Endodermal cell (in vitro differentiated cells): ENCODE results near the gene EEF1A1. TPM values are rescaled to one million over a fixed set of nuclear protein-coding genes. Genes with fewer than 3 reads are reported as not detected.

Experiments used
- DNase-seq: peaks from one replicate; pipeline ENCODE4 v3.0.0-alpha.2; 2017
- H3K27ac ChIP-seq: 2 replicates; pipeline ENCODE4 v1.5.1; 2013; ENCODE audit warnings: mild to moderate bottlenecking, low read depth, low read length, moderate library complexity
- H3K27me3 ChIP-seq: 2 replicates; pipeline ENCODE4 v1.6.1; 2013; ENCODE audit warnings: mild to moderate bottlenecking, low read length, moderate library complexity; ENCODE audit not compliant: insufficient read depth, control insufficient read depth, poor library complexity, severe bottlenecking
- H3K36me3 ChIP-seq: 2 replicates; pipeline ENCODE4 v1.7.0; 2013; ENCODE audit warnings: mild to moderate bottlenecking, low read length, moderate library complexity; ENCODE audit not compliant: control insufficient read depth, insufficient read depth
- H3K4me1 ChIP-seq: one replicate; pipeline ENCODE4 v1.7.0; 2013; ENCODE audit warnings: low read length; ENCODE audit not compliant: control insufficient read depth, insufficient read depth
- H3K4me3 ChIP-seq: 2 replicates; pipeline ENCODE4 v1.5.1; 2013; ENCODE audit warnings: mild to moderate bottlenecking, low read length, moderate library complexity
- H3K9ac ChIP-seq: 2 replicates; pipeline ENCODE4 v1.6.1; 2013; ENCODE audit warnings: mild to moderate bottlenecking, low read length, moderate library complexity; ENCODE audit not compliant: poor library complexity, severe bottlenecking; ENCODE audit errors: extremely low read depth
- H3K9me3 ChIP-seq: 2 replicates; pipeline ENCODE4 v1.6.1; 2013; ENCODE audit warnings: mild to moderate bottlenecking, low read length, moderate library complexity; ENCODE audit not compliant: control insufficient read depth
- H3K27ac Mint-ChIP-seq: 2 replicates; pipeline ENCODE4 v1.8.0; 2020; ENCODE audit warnings: mixed read lengths
- H3K27me3 Mint-ChIP-seq: 2 replicates; pipeline ENCODE4 v1.8.0; 2021; ENCODE audit warnings: mild to moderate bottlenecking, mixed read lengths; ENCODE audit not compliant: insufficient read depth
- H3K36me3 Mint-ChIP-seq: 2 replicates; pipeline ENCODE4 v1.8.0; 2020; ENCODE audit warnings: low read depth, mixed read lengths
- H3K4me1 Mint-ChIP-seq: 2 replicates; pipeline ENCODE4 v1.8.0; 2020; ENCODE audit warnings: mixed read lengths
- H3K4me3 Mint-ChIP-seq: 2 replicates; pipeline ENCODE4 v1.8.0; 2020; ENCODE audit warnings: mild to moderate bottlenecking, moderate library complexity, mixed read lengths
- H3K9me3 Mint-ChIP-seq: 2 replicates; pipeline ENCODE4 v1.8.0; 2020; ENCODE audit warnings: mild to moderate bottlenecking, mixed read lengths
- WGBS, 2 experiments: methylation state at CpG; one replicate each; pipeline versions ENCODE4 v1.1.5 to v1.1.7; 2013; ENCODE audit warnings: missing lambda C conversion rate in 2 of 2, mixed read lengths in 1 of 2; ENCODE audit not compliant: insufficient coverage in 1 of 2, insufficient read length in 1 of 2; 5-methylcytosine and 5-hydroxymethylcytosine counted together
- total RNA-seq, 2 donors: library from RNA; stranded (reverse); fragmentation: NEBNext Ultra II Directional in 1 of 2; extraction: Animal tissue kit (Norgen Biotek cat#: 25700) in 1 of 2; gene quantifications; 2 replicates in 1 of 2; 3 replicates in 1 of 2; pipeline ENCODE4 v1.2.1, GENCODE V29; 2021
- TF ChIP-seq, protein P1 (sequence below): fragments of 200-600 bp; sonication (generic); conservative IDR thresholded peaks from 2 replicates; pipeline ENCODE4 v1.5.0; 2021; ENCODE audit warnings: antibody characterized with exemption, mild to moderate bottlenecking

Gene EEF1A1
- total RNA-seq, 2 donors from 2014 or later = 8,118 to 11,075 TPM

DNA sequence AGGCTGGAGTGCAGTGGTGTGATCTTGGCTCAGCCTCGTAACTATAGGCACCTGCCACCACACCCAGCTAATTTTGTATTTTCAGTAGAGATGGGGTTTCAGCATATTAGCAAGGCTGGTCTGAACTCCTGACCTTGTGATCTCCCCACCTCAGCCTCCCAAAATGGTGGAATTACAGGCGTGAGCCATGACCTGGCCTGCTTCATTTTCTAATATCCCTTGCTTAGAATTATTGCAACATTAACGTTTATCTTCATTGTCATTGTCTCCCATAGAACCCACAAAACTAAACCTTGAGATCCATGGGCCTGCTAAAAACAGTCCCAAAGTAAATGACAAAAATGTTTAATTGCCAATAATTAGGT is 6.1 kb downstream of the EEF1A1 start:
- Histone ChIP-seq H3K4me3 (no peak overlapping the region), H3K36me3 (peaks cover 47% of the 10 kb centered on the region), H3K27ac (no peak overlapping the region), H3K4me1 (no peaks in the 10 kb centered on the region), H3K27me3 (no peaks in the 10 kb centered on the region), H3K9me3 (no peaks in the 10 kb centered on the region), H3K9ac (no peak overlapping the region)
- TF ChIP-seq, protein P1, sequence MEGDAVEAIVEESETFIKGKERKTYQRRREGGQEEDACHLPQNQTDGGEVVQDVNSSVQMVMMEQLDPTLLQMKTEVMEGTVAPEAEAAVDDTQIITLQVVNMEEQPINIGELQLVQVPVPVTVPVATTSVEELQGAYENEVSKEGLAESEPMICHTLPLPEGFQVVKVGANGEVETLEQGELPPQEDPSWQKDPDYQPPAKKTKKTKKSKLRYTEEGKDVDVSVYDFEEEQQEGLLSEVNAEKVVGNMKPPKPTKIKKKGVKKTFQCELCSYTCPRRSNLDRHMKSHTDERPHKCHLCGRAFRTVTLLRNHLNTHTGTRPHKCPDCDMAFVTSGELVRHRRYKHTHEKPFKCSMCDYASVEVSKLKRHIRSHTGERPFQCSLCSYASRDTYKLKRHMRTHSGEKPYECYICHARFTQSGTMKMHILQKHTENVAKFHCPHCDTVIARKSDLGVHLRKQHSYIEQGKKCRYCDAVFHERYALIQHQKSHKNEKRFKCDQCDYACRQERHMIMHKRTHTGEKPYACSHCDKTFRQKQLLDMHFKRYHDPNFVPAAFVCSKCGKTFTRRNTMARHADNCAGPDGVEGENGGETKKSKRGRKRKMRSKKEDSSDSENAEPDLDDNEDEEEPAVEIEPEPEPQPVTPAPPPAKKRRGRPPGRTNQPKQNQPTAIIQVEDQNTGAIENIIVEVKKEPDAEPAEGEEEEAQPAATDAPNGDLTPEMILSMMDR = no peak
- peaks cover 17% of the 10 kb centered on the region for H3K4me1 Mint-ChIP-seq
- peak overlapping the region; percentile 56 for H3K27ac Mint-ChIP-seq
- peaks cover 42% of the 10 kb centered on the region for H3K36me3 Mint-ChIP-seq
- 62% methylated on average over 3 of the region's 3 CpGs; no CpG with 5 or more reads in 1 of the 2 experiments for WGBS, 2 experiments
- no peaks in the 10 kb centered on the region for H3K9me3 Mint-ChIP-seq
- H3K4me3 Mint-ChIP-seq = no peak overlapping the region
- peak; percentile 77 for DNase-seq
- no peaks in the 10 kb centered on the region for H3K27me3 Mint-ChIP-seq

DNA sequence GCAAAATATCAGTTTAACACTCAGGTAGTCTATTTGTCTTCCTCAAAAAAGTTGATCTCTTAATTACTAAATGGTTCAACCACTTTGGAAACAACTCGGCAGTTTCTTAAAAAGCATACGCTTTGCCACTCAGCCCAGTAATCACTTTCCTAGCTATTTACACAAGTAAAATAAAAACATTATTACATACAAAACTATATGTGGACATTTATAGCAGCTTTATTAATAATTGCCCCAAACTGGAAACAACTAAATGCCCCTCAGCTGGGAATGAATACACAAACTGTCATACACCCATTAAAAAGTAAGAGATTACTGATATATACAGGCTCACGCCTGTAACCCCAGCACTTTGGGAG is 7.4 kb downstream of the EEF1A1 start:
- no peak overlapping the region for H3K9ac ChIP-seq
- Mint-ChIP-seq H3K9me3 (no peaks in the 10 kb centered on the region), H3K36me3 (peaks cover 30% of the 10 kb centered on the region), H3K27me3 (no peaks in the 10 kb centered on the region), H3K4me1 (peaks cover 15% of the 10 kb centered on the region), H3K27ac (no peak overlapping the region), H3K4me3 (no peak overlapping the region)
- H3K9me3 ChIP-seq = no peaks in the 10 kb centered on the region
- H3K27me3 ChIP-seq = no peaks in the 10 kb centered on the region
- WGBS, 2 experiments = 92 to 100% methylated on average over 3 of the region's 3 CpGs
- no peak overlapping the region for H3K4me3 ChIP-seq
- no peak overlapping the region for H3K27ac ChIP-seq
- no peaks in the 10 kb centered on the region for H3K4me1 ChIP-seq
- TF ChIP-seq, protein P1 = no peak
- DNase-seq = no peak
- H3K36me3 ChIP-seq = peaks cover 34% of the 10 kb centered on the region

DNA sequence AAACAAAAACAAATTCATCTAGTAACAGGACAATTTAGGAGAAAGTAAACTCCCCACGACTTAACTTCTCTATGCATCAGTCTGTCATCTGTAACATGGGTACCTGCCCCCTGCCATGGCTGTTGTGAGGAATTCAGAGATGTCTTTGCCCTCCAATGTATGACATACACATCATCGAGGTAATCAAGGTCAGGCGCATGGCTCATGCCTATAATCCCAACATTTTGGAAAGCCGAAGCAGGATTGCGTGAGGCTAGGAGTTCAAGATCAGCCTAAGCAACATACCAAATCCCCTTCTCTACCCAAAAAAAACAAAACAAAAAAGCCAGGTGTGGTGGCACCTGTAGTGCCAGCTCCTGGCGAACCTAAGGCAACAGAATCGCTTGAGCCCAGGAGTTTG is 9.0 kb downstream of the EEF1A1 start:
- Histone ChIP-seq H3K4me3 (no peak overlapping the region), H3K36me3 (peaks cover 22% of the 10 kb centered on the region), H3K4me1 (no peaks in the 10 kb centered on the region), H3K9me3 (no peaks in the 10 kb centered on the region), H3K9ac (no peak overlapping the region), H3K27ac (no peak overlapping the region), H3K27me3 (no peaks in the 10 kb centered on the region)
- no peaks in the 10 kb centered on the region for H3K27me3 Mint-ChIP-seq
- TF ChIP-seq, protein P1 = no peak
- H3K4me1 Mint-ChIP-seq = peaks cover 5% of the 10 kb centered on the region
- H3K27ac Mint-ChIP-seq = no peak overlapping the region
- H3K4me3 Mint-ChIP-seq = no peak overlapping the region
- H3K9me3 Mint-ChIP-seq = no peaks in the 10 kb centered on the region
- DNase-seq = peak; percentile 60
- WGBS, 2 experiments = 90 to 95% methylated on average over 5 to 7 of the region's 7 CpGs
- peaks cover 15% of the 10 kb centered on the region for H3K36me3 Mint-ChIP-seq
